Measurements from ENCODE around the gene NUDT16L1.

NUDT16L1 gene

GRCh38 chr16:4699046-4699556 is 5.7 kb downstream of the NUDT16L1 start:
- in situ Hi-C loops (cut with HindIII; ENCODE audit: low sequenced_read_pairs), result no loop called here
- H3K4me3 ChIP-seq (ENCODE audit: low read depth, low read length), result no peak overlapping the region
- no peak for TF ChIP-seq CTCF (IDR thresholded peaks at IDR 0.05; ENCODE audit: low read depth, low read length, missing control alignments)
- DNase-seq (ENCODE audit: low read depth), result no peak

GRCh38 chr16:4700380-4700996 is 7.1 kb downstream of the NUDT16L1 start:
- no peak for TF ChIP-seq CTCF (IDR thresholded peaks at IDR 0.05; ENCODE audit: low read depth, low read length, missing control alignments)
- DNase-seq (ENCODE audit: low read depth), result no peak
- H3K4me3 ChIP-seq (ENCODE audit: low read depth, low read length), result no peak overlapping the region
- in situ Hi-C loops (cut with HindIII; ENCODE audit: low sequenced_read_pairs), result no loop called here

- no peak for TF ChIP-seq CTCF (IDR thresholded peaks at IDR 0.05; ENCODE audit: low read depth, low read length, missing control alignments)
- in situ Hi-C loops (cut with HindIII; ENCODE audit: low sequenced_read_pairs), result no loop called here
- DNase-seq (ENCODE audit: low read depth), result no peak
- no peak overlapping the region for H3K4me3 ChIP-seq (ENCODE audit: low read depth, low read length)
Observed at GRCh38 chr16:4700997-4701743, 7.8 kb downstream of the NUDT16L1 start.

- TF ChIP-seq CTCF (IDR thresholded peaks at IDR 0.05; ENCODE audit: low read depth, low read length, missing control alignments), result no peak
- no peak for DNase-seq (ENCODE audit: low read depth)
- H3K4me3 ChIP-seq (ENCODE audit: low read depth, low read length), result no peak overlapping the region
- in situ Hi-C loops (cut with HindIII; ENCODE audit: low sequenced_read_pairs), result no loop called here
Observed at GRCh38 chr16:4701791-4702465, 8.6 kb downstream of the NUDT16L1 start.

- H3K4me3 ChIP-seq (ENCODE audit: low read depth, low read length), result no peak overlapping the region
- in situ Hi-C loops (cut with HindIII; ENCODE audit: low sequenced_read_pairs), result no loop called here
- TF ChIP-seq CTCF (IDR thresholded peaks at IDR 0.05; ENCODE audit: low read depth, low read length, missing control alignments), result no peak
- no peak for DNase-seq (ENCODE audit: low read depth)
Observed at GRCh38 chr16:4702466-4702808, 9.1 kb downstream of the NUDT16L1 start.

- no peak for DNase-seq (ENCODE audit: low read depth)
- no peak for TF ChIP-seq CTCF (IDR thresholded peaks at IDR 0.05; ENCODE audit: low read depth, low read length, missing control alignments)
- in situ Hi-C loops (cut with HindIII; ENCODE audit: low sequenced_read_pairs), result no loop called here
- no peak overlapping the region for H3K4me3 ChIP-seq (ENCODE audit: low read depth, low read length)
Observed at GRCh38 chr16:4703906-4704305, 10.5 kb downstream of the NUDT16L1 start.

All from astrocyte of the cerebellum (primary cell).